ENCODE results near the gene MED16. TPM values are rescaled to one million over a fixed set of nuclear protein-coding genes. Genes with fewer than 3 reads are reported as not detected.
A peak's percentile ranks its signal among the peaks of the same experiment; 100 is the strongest.

MED16 gene
- total and polyA plus RNA-seq, 2 of the 13 experiments (the other 11 are each of a cell fraction or from before 2014, with no cell fraction given) = 13.3 to 14.8 TPM

DNA sequence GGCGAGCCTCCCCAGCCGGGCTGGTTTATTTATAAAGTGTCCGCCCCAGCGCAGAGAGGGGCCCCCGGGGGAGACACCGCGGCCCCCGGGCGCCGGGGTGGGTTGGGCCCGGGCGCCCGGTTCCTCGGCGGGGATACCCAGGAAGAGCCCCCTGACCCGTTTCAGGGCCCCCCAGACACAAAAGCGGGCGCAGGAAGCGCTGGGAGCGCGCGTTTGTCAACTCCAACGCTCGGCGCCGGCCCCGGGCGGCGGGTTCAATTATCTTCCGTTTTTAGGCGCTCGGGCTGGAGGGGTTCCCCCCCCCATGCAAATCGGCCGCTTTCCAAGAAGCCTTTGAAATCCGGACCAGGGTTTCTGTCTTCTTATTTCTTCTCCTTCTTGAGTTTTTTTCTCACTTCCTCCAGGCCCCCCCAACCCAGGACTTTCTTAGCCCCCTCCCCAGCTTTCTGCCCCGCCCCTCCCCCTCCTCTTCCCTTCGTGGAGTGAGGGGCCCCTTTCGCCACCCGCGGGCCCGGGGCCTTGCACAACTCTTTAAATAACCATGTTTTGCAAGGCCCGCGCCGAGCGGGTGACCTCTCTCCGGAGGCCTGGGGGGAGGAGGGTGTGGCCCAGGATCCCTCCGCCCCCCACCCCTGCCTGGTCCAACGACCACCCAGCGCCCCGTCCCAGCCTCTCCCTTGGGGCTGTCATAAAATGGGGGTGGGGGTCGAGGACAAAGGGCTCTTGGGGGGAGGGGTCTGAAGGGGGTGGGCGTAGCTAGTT is 33.8 kb upstream of the MED16 start (continued):
- no peak for TF ChIP-seq HINFP (CRISPR knock-in tag; IDR thresholded peaks at IDR 0.05; ENCODE audit: low read depth)
- TF ChIP-seq ZFP91 (CRISPR knock-in tag; IDR thresholded peaks at IDR 0.05; ENCODE audit: borderline replicate concordance) = peak; percentile 29
- TF ChIP-seq ZNF557 (CRISPR knock-in tag; IDR thresholded peaks at IDR 0.05) = no peak
- no peak for TF ChIP-seq ZNF10 (CRISPR knock-in tag; IDR thresholded peaks at IDR 0.05; ENCODE audit: borderline replicate concordance, low read depth)
- TF ChIP-seq, protein P1, sequence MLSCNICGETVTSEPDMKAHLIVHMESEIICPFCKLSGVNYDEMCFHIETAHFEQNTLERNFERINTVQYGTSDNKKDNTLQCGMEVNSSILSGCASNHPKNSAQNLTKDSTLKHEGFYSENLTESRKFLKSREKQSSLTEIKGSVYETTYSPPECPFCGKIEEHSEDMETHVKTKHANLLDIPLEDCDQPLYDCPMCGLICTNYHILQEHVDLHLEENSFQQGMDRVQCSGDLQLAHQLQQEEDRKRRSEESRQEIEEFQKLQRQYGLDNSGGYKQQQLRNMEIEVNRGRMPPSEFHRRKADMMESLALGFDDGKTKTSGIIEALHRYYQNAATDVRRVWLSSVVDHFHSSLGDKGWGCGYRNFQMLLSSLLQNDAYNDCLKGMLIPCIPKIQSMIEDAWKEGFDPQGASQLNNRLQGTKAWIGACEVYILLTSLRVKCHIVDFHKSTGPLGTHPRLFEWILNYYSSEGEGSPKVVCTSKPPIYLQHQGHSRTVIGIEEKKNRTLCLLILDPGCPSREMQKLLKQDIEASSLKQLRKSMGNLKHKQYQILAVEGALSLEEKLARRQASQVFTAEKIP (CRISPR knock-in tag; IDR thresholded peaks at IDR 0.05; ENCODE audit: borderline replicate concordance) = no peak
- no peak for TF ChIP-seq KDM4B (CRISPR knock-in tag; IDR thresholded peaks at IDR 0.05)
- no peak for TF ChIP-seq HNRNPL (IDR thresholded peaks at IDR 0.05; ENCODE audit: low read depth, low read length)
- TF ChIP-seq KLF11 (CRISPR knock-in tag; IDR thresholded peaks at IDR 0.05) = no peak
- no peak for TF ChIP-seq ADNP (CRISPR knock-in tag; IDR thresholded peaks at IDR 0.05)
- TF ChIP-seq SMYD3 (CRISPR knock-in tag; IDR thresholded peaks at IDR 0.05) = no peak
- no peak for TF ChIP-seq TRIM22 (IDR thresholded peaks at IDR 0.05)
- no peak for TF ChIP-seq ZNF512 (CRISPR knock-in tag; IDR thresholded peaks at IDR 0.05)
- no peak for TF ChIP-seq ZNF501 (CRISPR knock-in tag; IDR thresholded peaks at IDR 0.05)
- TF ChIP-seq PRDM10 (CRISPR knock-in tag; IDR thresholded peaks at IDR 0.05; ENCODE audit: low read depth) = peak; percentile 16; the same call in 1 of the 2 replicates
- no peak for TF ChIP-seq ZNF34 (CRISPR knock-in tag; IDR thresholded peaks at IDR 0.05; ENCODE audit: borderline replicate concordance)
- TF ChIP-seq NR2C2 (CRISPR knock-in tag; IDR thresholded peaks at IDR 0.05; ENCODE audit: borderline replicate concordance) = peak; percentile 65; the same call in 1 of the 2 replicates
- TF ChIP-seq MAFG (CRISPR knock-in tag; IDR thresholded peaks at IDR 0.05) = no peak
